Cerebellar nuclear complex (tissue), 1 donor: ENCODE data around the gene ARMC6.
"Not testable (repeated sequence)": the region's sequence is repeated elsewhere in the genome, so short reads cannot be mapped to it uniquely, and the experiment has no call there.

Source experiments
- DNase-seq, 2 experiments: peaks; one replicate each; lab custom pipeline; 2025; lab: John Stamatoyannopoulos, UW

The ARMC6 gene

DNA sequence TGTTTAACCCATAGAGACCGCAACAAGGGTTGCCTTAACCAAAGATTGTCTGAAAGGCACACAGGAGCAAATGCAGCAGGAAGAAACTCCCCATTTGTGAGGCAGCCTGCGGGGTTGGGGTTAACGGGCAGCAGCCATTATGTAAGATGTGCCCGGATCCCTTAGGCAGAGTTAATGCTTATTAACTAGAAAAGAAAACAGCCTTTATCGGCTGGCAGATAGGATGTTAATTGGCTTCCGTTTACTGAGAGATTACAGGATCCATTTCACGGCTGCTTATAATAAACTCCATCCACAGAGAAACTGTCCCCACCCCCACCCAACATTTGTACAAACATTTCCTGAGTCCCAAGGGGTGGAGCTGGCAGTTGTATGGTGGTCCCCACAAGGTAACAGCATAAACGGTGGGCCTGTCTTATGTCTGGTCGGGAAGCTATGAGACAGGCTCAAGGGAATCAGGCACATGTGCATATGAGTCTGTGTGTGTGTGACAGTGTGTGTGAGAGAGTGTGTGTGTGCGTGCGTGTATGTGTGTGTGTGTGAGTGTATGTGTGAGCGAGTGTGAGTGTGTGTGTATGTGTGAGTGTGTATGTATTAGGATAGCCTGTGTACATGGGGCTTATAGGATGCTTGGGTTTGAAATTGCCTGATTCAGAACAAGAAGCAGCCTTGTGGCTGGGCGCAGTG lies 40.9 kb downstream of the ARMC6 start:
- no peak for DNase-seq

DNA sequence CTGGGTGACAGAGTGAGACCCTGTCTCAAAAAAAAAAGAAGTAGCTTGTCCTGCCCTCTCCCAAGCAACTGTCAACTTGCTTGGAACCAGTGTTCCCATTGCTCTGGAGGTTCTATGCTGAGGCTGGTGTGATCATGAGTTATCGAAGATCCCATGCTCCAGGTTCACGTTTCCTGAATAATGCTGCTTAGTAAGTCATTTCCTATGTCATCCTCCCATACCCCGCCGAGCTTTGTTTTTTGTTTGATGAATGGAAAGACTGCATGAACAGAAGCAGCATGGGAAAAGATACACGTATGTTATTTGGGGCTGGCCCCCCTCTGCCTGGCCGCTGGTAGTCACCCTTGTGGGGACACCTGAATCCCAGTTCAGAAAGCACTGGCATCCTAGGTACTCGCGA lies 41.7 kb downstream of the ARMC6 start:
- DNase-seq: no peak

DNA sequence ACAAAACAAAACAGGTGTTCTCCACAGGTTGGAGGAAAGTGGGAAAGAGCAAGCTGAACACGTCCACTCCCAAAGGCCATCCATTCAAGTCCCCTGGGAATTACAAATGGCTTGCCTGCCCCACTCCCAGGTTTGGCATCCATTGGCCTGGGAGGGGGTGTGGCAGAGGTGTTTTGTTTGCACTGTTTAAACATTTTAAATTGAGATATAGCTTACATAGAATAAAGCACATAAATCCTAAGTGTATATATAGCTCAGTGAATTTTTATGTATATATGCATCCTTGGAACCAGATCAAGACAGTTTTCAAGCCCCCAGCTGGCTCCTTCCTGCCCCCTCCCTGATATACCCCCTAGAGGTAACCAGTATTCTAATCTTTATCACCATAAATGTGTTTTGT lies 43.1 kb downstream of the ARMC6 start:
- no peak for DNase-seq

DNA sequence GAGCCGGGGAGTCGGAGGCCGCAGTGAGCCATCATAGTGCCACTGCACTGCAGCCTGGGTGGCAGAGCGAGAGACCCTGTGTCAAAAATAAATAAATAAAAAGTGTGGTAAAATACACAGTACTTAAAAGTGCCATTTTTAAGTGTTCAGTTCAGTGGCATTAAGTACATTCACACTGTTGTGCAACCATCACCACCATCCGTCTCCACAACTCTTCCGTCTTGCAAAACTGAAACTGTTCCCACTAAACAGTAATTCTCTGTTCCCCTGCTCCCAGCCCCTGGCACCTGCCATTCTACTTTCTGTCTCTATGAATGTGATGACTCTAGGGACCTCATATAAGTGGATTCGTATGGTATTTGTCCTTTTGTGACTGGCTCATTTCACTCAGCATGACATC lies 43.7 kb downstream of the ARMC6 start:
- DNase-seq: no peak

DNA sequence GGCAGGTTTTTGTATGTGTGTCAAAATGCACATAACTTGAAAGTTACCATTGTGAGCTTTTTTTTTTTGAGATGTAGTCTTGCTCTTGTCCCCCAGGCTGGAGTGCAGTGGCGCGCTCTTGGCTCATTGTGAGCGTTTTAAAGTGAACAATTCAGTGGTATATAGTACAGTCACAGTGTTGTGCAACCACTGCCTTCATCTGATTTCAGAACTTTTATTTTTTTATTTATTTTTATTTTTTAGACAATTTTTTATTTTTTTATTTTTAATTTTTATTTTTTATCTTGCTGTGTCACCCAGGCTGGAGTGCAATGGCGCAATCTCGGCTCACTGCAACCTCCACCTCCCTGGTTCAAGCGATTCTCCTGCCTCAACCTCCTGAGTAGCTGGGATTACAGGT lies 45.4 kb downstream of the ARMC6 start:
- no peak for DNase-seq

DNA sequence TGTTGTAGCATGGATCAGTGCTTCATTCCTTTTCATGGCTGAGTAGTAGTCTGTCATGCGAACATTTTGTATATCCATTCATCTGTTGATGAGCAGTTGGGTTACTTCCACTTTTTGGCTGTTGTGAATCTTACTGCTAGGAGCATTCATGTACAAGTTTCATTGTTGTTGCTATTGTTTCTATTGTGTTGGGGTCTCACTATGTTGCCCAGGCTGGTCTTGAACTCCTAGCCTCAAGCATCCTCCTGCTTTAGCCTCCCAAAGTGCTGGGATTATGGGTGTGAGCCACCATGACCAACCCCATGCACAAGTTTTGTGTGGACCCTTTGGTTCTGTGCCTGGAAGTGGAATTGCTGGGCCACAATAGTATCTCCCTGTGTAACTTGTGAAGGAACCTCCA lies 46.2 kb downstream of the ARMC6 start:
- DNase-seq: no peak

DNA sequence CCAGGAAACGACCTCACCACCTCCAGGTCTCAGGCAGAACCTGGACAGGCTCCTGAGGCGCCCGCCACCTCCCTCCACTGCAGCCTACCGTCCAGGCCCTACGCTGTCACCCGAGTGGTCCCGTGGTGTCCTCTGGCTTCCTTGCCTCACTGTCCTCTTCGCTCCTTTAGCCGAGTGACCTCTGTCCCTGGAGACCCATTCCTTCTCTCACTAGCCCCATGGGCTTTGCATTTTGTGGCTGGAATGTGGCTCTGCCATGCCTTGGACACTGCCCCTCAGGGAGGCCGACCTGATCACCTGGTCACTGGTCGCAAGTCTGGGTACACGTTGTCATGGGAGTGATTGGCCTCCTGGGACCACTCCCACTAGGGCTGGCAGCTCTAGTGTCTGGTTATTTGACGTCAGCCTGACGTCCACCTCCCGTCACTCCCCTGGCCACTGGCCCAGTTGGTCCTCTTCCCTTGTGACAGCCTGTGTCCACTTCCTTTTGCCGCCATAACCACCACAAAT lies 48.3 kb downstream of the ARMC6 start:
- DNase-seq: no peak

DNA sequence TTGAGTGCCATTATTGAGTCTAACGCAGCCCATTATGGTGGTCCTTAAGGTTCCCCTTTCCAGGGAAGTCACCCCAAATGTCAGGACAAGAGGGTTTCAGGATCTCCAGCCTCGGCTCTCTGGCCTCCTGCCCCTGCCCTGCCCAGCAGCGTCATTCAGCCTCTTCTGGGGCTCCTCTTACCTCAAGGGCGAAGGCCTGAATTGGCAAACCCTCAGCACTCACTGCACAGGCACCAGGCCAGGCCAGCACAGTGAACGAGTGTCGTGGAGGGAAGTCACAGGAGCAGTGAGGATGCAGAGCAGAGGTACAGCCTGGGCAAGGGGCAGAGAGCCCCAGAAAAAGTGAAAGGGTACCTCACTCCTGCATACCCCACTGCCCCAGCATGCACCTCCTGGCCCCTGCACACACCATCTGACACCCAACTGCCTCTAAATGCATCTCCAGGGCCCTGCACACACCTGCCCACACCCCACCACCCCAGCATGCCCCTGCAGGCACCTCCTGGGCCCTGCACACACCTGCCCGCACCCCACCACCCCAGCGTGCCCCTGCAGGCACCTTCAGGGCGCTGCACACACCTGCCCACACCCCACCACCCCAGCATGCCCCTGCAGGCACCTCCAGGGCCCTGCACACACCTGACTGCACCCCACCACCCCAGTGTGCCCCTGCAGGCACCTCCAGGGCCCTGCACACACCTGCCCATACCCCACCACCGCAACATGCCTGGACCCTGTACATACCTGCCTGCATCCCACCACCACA lies 50.2 kb downstream of the ARMC6 start:
- no peak for DNase-seq

DNA sequence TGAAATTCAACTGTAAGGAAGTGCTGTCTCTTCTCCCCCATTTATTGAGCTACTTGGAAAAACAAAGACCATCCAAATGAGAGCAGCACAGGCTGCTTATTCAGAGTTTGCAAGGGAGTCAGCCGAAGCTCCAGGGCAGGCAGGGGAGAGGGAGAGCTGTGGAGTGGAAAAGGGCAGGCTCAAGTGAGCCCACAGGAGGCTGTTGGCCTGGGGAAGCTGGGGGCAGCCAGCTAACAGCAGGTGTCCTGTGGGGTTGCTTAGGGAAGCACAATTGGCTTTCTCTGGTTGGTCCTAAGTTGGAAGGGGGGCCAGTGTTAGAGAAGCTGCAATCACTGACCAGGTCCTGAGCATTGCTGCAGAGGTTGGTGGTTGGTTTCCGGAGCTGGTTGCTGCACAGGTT lies 54.3 kb downstream of the ARMC6 start:
- no peak for DNase-seq

DNA sequence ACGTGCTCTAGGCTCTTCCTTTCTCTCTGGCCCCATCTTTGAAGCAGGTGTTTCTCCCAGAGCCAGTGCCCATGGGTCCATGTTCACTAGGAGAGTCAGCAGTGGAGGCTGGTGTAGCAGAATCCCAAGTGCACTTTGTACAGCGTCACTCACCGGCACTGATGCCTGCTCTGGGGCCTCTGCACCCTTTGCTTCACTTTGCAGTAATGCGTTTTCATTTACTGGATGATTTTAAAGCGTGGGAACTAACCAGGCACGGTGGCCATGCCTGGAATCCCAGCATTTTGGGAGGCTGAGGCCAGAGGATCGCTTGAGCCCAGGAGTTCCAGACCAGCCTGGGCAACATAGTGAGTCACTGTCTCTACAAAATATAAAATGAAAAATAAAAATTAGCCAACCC lies 61.1 kb downstream of the ARMC6 start:
- no peak for DNase-seq

DNA sequence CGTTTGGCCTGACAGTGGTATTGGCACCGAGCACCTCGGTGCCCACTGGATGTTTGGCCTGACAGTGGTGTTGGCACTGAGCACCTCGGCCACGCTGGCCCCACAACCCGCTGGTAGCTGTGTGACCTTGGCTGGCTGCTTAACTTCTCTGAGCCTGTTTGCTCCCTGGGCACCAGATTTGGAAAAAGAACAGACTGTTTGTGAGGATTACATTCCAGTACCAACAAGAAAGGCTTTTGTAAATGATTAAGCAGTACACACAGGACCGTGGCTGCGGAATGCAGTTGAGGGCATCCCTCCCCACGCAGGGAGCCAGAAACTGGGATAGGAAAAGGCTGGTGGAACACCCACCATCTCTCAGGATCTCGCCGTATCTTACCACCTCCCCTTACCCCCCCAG lies 62.3 kb downstream of the ARMC6 start:
- no peak for DNase-seq

DNA sequence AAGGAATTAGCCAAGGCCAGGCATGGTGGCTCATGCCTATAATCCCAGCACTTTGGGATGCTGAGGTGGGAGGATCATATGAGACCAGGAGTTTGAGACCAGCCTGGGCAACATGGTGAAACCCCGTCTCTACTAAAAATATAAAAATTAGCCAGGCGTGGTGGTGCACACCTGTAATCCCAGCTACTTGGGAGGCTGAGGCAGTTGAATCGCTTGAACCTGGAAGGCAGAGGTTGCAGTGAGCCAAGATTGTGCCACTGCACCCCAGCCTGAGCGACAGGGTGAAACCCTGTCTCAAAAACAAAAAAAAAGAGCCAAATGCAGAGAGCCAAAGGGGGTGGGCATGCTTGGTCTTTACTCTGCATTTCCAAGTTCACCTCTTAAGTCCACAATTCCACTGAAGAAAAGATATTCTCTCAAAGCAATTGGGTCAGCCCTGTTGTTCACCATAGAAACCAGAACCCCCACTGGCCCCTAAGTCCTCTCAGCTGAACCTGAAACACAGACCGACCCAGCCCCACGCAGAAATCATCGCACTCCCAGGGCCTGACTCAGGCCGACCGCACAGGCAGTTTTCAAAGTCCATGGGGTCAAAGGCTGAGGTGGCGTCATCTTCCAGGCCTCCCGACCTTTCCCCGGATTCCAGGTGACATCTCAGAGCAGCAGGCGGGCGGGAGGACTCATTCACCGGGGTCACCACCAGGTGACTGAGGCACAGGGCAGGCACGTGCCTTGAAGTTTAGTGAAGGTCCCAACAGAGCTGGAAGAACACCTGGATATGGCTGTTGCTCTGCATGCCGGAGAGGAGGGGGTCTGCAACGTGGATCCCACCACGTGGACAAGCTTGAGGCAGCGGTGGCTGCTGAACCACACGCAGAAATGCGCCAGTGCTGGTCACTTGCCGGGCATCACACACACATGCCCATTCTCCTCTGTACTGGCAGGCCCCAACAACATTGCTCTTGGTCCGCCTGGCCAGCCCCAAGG lies 63.5 kb downstream of the ARMC6 start:
- no peak for DNase-seq

DNA sequence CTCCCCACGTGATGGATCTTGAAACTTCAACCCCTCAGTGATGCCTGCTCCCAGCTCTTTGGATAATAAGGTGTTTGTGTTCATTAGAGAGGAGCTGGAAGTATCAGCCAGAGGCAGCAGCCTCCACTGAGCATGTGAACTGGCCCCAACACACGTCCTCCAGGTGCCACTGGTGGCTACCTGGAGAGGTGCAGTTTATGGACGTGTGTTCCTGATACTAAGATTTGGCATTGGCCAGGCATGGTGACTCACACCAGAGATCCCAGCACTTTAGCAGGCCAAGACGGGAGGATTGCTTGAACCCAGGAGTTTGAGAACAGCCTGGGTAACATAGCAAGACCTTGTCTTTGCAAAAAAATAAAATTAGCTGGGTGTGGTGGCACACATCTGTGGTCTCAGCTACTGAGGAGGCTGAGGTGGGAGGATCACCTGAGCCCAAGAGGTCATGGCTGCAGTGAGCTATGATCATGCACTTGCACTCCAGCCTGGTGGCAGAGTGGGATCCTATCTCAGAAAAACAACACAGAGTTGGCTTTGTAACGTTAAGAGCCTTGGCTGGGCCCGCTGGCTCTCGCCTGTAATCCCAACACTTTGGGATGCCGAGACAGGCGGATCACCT lies 64.8 kb downstream of the ARMC6 start:
- DNase-seq: no peak

DNA sequence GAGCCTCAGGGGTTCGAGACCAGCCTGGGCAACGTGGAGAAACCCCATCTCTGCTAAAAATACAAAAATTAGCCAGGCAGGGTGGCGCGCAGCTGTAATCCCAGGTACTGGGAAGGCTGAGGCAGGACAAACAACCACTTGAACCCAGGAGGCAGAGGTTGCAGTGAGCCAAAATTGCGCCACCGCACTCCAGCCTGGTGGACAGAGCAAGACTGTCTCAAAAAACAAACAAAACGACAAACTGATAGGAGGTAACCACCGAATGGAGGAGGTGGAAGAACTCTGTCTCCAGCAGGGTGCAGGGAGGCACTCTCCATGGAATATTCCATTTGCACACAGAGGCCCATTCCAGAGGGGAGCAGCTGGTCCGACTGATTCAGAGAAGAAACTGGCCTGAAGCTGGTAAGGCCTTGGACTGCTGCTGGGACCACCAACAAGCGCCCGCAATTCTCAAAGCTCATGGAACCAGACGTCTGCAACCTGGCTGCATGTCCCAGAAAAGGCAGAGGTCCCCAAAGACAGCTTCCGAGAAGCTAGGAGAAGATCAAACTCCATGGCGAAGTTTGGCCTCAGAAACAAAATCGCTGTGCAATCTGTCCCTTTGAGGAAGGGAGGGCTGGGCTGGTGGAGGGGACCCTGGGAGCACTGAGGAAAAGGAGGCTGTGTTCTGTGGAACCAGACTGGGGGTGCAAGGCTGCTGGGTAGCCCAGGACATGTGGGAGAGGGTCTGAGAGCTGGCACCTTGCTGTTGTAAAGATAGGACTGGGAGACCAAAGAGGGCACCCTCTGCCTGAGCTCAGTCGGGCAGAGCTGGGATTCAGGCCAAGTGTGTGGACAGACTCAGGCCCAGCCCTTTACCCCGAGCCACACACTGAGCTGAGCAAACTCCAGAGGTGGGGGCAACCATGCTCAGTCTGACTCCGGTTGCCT lies 65.6 kb downstream of the ARMC6 start:
- no peak for DNase-seq

DNA sequence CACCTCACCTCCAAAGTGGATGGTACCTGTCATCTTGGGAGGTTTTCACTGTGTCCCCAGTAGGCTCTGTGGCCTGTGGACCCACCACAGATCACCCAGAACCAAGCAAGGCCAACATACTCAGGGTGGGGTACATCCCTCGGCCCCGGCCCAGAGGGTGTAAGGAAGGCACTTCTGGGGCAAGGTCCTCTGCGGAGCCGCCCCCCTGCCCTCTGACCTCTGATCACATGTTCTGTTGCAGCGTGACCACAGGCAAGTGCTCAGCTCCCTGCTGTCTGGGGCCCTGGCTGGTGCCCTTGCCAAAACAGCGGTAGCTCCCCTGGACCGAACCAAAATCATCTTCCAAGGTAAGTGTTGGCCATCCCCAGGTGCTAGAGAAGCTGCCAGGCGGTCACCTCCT lies 68.1 kb downstream of the ARMC6 start:
- DNase-seq: no peak

DNA sequence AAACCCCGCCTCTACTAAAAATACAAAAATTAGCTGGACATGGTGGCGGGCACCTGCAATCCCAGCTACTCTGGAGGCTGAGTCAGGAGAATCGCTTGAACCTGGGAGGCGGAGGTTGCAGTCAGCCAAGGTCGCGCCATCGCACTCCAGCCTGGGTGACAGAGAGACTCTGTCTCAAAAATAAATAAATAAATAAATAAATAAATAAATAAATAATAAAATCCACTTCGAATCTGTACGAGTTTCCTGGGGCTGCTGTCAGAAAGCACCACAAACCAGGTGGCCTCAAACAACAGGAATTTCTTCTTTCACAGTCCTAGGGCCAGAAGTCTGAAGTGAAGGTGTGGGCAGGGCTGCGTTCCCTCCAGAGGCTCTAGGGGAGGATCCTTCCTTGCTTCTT lies 69.2 kb downstream of the ARMC6 start:
- not testable (repeated sequence) for DNase-seq

DNA sequence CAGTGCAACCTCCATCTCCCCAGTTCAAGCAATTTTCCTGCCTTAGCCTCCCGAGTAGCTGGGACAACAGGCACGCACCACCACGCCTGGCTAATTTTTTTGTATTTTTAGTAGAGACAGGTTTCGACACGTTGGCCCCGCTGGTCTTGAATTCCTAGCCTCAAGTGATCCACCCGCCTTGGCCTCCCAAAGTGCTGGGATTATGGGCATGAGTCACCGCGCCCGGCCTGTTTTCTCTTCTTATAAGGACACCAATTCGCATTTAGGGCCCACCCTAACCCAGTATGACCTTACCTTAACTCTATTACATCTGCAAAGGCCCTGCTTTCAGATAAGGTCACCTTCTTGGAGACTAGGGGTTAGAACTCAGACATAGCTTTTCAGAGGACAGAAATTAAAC lies 69.8 kb downstream of the ARMC6 start:
- no peak for DNase-seq

DNA sequence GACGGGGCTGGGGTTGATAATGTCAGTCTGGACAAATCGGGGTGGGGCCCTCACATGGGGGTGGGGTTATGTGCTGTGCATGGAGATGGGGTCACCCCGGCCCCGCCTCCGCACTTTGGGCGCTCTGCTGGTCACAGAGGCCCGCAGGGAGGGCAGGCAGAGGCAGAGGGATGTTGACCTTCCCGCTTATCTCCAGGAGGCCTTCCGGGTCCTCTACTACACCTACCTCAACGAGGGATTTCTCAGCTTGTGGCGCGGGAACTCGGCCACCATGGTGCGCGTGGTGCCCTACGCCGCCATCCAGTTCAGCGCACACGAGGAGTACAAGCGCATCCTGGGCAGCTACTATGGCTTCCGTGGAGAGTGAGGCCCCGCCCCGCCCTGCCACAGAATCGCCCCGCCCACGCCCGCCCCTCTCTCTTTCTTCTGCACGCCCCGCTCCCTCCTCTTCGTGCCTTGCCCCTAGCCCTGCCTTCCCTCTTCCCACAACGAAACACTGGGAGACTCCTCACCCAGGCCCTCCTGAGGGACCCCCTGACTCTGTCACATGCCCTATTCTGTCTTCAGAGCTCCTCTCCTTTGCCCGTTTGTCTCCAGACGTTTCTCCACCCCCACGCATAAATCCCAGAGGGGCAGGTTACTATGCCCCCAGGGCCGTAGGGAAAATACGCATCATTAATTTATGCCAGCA lies 72.1 kb downstream of the ARMC6 start:
- DNase-seq: no peak

DNA sequence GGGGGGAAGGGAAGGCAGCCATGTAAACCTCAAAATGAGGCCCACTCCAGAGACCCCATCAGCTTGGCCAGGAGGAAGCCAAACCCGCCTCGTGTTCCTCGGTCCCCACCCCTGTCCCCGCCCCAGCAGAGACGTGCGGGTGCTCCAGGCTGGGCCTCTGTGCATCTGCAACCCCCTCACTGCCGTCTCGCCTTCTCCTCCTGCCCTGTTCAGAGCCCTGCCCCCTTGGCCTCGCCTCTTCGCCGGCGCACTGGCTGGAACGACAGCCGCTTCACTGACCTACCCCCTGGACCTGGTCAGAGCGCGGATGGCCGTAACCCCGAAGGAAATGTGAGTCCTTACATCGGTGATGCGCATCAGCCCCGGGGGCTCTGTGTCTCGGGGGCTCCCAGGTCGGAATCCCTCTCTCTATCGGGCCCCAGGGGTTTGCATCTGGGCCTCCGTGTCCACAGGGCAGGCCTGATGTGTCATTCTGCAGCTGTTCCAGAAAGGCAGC lies 72.7 kb downstream of the ARMC6 start:
- DNase-seq: no peak

DNA sequence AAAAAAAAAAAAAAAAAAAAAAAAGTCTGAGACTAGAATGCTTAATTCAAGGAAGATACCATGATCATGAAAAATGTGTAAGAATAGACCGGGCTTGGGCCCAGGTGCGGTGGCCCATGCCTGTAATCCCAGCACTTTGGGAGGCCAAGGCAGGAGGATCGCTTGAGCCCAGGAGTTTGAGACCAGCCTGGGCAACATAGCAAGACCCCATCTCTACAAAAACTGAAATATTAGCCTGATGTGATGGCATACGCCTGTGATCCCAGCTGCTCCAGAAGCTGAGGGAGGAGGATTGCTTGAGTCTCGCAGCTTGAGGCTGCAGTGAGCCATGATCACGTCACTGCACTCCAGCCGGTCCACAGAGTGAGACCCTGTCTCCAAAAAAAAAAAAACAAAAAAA lies 73.5 kb downstream of the ARMC6 start:
- not testable (repeated sequence) for DNase-seq
